HK-2 (cell line): ENCODE data around the gene OCA2.
"Not testable (repeated sequence)": the region's sequence is repeated elsewhere in the genome, so short reads cannot be mapped to it uniquely, and the experiment has no call there.

Source experiments
- DNase-seq: peaks from one replicate; pipeline ENCODE4 v3.0.0-alpha.2; 2018; ENCODE audit not compliant: unreplicated experiment

Gene OCA2

GRCh38 chr15:28023422-28023821 is 75.7 kb downstream of the OCA2 start:
- DNase-seq: no peak

DNA sequence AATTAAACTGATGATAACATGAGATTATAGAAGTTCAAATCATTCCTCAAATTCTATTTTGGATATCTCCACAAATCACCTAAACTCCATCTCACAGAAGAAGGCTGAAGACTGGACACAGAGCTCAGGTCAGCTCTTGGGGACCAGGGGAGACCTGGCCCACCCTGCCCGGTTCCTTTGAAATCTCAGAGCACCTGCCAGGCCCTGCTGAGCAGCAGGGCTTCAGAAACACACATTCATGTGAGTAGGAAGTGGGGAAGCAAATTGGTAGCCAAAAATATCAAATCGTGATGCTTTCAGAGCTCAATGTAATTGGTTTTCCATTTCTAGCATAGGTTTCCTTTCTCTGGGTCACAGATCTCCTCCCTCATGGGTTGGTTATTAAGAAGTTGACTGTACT is 76.2 kb downstream of the OCA2 start:
- DNase-seq: no peak

GRCh38 chr15:28022181-28022580 is 76.9 kb downstream of the OCA2 start:
- DNase-seq: no peak

DNA sequence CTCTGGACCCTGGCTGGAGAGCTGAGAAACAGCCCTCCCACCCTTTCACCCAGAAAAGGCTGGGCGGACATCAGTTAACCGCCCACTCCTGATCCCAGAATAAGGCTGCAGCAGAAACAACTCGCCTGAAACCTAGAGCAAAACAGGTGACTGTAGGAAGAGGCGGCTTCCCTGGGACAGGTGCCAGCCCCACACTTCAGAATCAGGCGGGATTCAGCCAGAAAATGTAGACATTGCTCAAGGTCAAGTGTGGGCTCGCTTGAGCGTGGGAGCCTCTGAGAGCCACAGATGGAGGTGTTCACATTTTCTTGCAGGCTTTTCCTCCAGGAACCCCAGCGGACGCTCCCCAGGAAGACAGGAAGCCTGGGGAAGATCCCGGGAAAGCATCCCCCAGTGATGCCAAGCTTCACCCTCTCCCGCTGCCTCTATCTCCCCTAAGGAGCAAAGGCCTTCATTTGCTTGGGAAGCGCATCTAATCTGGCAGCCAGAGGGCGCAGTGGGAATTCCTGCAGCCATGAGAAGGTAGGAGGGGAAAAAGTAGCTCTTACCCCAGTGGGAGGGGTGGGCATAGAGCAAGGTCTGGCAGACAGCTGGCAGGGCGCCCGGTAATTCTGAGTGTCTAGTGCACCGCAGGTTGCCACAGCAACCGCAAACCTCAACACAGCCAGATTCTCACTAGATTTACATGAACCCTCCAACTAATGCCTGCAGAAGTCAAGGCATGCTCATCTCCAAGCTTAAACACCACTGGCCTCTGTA is 77.7 kb downstream of the OCA2 start:
- peak; percentile 61 for DNase-seq

DNA sequence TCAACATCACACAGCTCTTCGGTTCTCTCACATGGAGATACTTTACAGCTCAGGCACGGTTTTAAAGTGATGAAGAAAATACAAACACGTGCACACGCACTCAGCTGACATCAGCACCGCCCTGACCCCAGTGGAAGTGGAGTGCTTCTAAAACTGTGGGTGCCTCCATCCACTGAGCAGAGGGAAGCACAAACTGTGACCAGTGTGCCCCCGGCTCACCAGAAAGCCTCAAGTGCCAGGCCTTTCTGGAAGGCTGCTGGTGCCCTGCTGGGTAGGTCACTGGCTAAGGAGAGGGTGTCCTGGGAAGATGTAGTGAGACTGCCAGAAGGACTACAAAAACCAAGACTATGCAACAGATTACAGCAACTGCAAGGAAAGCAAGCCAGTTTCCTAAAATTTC is 78.5 kb downstream of the OCA2 start:
- no peak for DNase-seq

DNA sequence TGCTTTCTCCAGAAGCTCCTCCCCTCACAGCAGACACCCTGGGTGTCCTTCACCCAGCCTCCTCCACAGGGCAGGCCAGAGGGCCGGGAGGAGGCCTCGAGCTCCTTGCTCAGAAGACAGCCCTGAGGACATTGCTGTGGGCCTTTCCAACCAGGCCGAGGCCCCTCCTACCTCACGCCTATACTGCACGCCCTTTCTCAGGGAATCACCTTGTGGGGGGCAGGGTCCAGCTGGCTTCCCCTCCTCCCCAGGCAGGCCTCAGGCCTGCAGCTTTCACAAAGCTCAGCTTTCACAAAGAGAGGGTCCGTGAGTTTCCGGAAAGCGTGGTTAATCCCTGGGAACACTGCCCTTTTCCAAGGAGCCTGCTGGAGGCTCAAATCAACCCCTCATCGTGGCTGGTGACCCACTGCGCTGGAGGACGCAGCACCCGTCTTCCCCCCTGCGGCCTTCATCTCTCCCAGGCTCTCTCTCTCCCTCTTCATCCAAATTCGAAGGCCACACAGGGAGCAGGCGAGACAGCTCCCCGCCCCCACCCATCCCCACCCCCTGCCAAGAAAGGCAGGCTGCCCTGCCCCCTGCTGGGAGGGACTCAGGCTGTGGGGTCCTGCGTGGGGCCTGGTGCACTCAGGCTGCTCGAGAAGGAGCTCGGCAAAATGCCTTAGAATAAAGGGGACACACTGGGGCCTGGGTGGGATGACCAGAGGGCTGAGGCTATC is 79.4 kb downstream of the OCA2 start:
- no peak for DNase-seq

- no peak for DNase-seq
These were observed 80.6 kb downstream of the OCA2 start for GRCh38 chr15:28018291-28019044.

GRCh38 chr15:28017423-28017924 is 81.6 kb downstream of the OCA2 start:
- no peak for DNase-seq

- no peak for DNase-seq
These were observed 83.3 kb downstream of the OCA2 start for GRCh38 chr15:28015855-28016254.

DNA sequence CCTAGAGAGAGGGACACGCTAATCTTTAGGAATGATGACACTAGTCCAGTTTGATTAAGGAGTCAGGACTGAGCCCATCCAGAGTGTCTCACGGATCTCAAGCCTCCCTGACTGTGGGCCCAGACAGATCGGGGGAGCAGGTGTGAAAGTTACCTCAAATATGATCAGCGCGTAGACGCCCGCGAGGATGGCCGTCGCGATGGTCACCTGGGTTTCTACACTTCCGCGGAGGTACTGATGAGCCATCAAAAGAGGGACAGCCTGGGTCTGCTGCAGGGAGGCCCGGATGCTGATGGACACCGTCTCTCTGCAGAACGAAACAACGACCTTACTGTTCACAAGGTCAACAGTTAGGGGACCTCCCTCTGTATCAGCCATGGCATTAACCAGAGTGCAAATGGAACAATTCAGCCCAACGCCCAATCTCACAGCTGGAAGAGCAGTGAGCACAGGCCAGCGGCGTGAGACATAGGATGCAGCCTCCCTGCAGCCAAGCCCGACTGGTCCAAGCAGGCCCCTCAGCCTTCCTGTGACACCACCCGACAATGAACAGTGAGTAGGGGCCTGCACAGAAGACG is 84.4 kb downstream of the OCA2 start:
- no peak for DNase-seq

DNA sequence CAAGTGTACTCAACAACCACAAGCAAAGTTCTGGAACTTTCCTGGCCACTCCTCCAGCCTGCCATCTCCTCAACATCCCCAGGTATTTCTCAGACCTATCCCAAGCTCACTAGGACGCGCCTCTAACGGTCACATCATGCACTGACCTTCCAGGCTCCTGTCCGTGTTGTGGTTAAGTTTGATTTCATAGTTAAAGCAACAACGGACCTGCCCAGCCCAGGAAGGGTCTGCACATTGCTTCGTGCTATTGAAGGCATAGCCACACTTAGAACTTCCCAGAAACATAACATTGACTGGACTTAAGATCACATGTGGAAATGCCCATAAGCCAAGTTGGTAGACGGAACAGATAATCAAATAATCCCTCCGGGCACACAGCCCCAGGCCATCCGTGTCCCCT is 85.1 kb downstream of the OCA2 start:
- no peak for DNase-seq

DNA sequence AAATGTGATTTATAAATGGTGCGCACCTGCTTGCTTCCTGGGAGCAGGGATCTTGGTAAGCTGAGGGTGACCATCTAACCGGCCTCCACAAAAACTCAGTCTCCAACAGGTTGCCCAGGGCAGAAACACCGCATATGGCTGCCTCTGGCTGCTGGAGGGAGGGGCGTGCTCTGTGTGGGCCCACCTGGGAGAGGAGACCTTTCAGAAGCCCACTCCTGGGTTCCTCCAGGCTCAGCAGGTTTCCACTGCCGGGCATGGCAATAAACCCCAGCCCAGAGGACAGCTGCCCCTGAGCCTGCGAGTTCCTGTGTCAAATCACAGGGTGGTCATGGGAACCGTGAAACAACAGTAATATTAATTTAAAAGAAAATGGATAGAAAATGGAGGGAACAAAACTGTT is 85.6 kb downstream of the OCA2 start:
- DNase-seq: no peak

DNA sequence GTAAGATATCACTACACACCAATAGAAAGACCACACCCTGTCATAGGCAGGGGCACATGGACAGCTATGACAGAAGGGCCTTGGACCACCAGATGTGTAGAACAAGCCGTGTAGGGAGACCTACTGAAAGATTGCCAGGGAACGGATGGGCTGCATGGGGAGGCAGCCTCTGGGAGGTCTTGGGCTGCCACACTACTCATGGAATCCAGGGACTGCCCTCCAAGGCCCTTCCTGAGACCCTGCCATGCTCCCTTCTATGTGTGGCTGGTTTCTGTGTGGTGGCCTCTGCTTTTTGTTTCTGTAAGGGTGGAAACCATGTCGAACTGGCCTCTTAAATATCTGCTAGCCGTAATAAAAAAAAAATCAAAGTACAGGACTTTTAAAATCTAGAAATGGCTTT is 86.9 kb downstream of the OCA2 start:
- no peak for DNase-seq

DNA sequence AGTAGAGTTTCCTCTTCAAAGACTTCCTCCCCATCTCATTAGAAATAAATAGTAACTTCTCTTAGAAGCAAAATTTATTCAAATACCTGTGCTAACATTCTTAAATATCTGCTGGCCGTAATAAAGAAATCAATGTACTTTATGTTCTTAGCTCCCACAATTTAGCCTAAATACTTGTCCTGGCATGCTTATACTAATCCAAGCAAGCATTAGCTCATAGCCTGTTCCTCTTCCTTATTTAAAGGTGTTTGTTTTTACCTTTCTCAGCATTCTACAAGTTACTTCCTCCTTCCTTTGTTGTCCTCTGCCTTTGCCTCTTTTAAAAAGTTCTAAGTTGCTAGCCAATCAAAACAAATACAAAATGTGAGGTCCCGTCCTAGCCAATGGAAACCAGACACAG is 90.9 kb downstream of the OCA2 start:
- not testable (repeated sequence) for DNase-seq

DNA sequence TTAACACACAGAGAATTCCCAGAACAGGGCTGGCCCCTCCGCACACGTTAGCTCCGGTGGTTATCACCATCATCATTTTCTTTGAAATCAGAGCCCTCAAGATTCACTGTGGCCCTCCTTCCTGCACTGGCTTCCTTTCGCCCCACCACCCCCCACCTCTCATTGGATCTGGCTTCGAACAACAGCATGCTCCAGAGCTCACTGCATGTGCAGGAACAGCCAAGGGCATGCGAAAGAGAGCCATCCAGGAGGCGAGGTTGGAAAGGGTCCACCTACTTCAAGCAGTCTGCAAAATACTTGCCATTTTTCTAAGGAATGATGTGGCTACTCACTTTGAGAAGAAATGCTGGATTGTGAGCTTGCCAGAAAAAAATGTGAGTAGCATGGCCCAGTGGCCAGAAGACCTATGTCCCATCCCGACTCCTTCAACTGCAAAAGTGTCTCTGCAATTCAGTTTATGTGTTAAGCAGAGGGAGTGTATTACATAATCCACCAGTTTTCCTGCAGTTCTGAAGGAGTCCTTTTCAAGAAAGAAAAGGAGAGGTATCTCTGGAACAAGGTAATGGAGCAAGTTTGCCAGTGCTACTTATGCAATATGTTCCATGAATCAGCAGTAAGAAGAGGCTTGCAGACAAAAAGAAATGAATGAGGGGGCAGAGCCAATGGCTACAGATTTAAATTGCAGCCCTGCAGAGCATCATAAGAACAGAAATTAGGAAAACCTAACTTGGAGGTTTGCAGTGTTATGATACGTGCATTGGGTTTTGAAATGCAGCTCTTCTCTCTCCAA is 92.8 kb downstream of the OCA2 start:
- no peak for DNase-seq

DNA sequence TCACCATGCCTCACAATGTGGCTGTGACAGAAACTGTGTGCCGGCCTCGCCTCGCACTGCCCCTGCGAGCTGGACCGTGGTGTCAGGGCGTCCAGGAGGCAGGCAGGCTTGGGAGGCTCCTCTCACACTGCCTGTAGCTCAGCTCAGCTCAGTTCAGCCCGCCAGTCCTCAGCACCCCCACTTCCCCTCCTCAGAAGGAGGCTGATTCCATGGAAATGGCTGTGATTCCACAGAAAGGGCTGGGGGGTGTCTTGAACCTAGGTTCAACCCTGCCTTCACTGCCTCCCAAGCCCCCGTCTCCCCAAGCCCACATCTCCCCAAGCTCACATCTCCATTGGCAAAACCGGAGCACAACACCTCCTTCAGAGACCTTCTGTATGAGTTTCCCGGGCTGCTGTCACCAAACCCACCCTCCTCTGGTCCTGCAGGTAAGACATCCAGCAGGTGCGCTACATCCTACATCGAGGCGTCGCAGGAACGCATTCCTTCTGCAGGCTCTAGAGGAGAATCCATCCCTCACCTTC is 94.0 kb downstream of the OCA2 start:
- DNase-seq: no peak

GRCh38 chr15:28004143-28005003 is 94.7 kb downstream of the OCA2 start:
- DNase-seq: no peak

DNA sequence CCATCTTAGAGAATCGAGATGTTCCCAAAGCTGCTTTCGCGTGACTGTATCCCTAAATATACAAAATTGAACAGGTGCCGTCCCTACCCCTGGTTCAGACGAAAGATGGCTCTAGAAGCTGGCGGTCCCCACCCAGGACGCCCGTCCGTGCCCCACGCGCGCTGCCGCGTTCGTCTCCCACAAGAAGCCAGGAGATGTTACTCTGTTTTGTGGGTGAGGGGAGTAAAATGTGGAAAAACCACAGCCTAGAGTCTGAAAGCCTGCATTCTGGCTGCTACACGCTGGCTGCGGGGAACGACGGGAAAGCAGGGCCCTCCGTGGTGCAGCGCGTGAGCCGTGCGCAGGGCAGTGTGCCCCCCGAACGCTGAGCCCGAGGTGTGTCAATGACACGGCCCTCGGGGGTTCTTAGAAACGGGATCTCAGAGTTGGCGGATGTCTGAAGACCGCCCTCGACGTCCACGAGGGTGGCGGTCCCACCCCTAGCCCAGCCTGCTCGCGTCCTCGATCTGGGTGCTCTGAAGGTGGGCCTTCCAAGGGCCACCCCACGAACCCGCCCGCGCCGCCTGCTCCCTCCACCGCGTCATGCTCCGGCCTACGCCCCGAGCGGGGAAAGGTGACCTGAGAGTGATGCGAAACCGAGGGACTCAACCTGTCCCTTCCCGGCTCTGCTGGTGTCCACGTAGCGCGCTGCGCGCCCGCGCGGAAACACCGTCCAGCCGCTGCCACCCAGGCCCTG is 95.6 kb downstream of the OCA2 start:
- no peak for DNase-seq

GRCh38 chr15:28002867-28003266 is 96.2 kb downstream of the OCA2 start:
- DNase-seq: no peak
